Fibroblast of lung (primary cell): Measurements from ENCODE around the gene SSB. TPM values are rescaled to one million over a fixed set of nuclear protein-coding genes. Genes with fewer than 3 reads are reported as not detected.

Experiments
- DNase-seq, 2 donors: peaks; one replicate each; pipeline versions ENCODE4 v3.0.0 to v3.0.0-alpha.2; 2010; ENCODE audit warnings: low read depth in 2 of 2
- H2AFZ ChIP-seq: 2 replicates; pipeline ENCODE4 v1.5.1; 2012; ENCODE audit warnings: low read length, control low read depth, inconsistent platforms
- H3K27ac ChIP-seq: 2 replicates; pipeline ENCODE4 v1.5.1; 2011; ENCODE audit warnings: low read length, control low read depth; ENCODE audit not compliant: insufficient read depth
- H3K27me3 ChIP-seq: 2 replicates; pipeline ENCODE4 v1.5.1; 2011; ENCODE audit warnings: mild to moderate bottlenecking, low read length; ENCODE audit not compliant: control insufficient read depth, insufficient read depth
- H3K36me3 ChIP-seq: 2 replicates; pipeline ENCODE4 v1.5.1; 2011; ENCODE audit warnings: low read length; ENCODE audit not compliant: control insufficient read depth, insufficient read depth
- H3K4me1 ChIP-seq: 2 replicates; pipeline ENCODE4 v1.5.1; 2011; ENCODE audit warnings: low read length; ENCODE audit not compliant: control insufficient read depth, insufficient read depth; ENCODE audit errors: extremely low read depth
- H3K4me2 ChIP-seq: 2 replicates; pipeline ENCODE4 v1.5.1; 2011; ENCODE audit warnings: low read length, control low read depth; ENCODE audit not compliant: insufficient read depth; ENCODE audit errors: extremely low read depth
- H3K4me3 ChIP-seq, 4 experiments: fragments of 200-600 bp in 1 of 4; sonication (generic) in 1 of 4; replicated peaks in 1 of 4; 2 replicates each; pipeline ENCODE4 v1.5.1; 2011 to 2016; ENCODE audit warnings: low read length in 4 of 4, low read depth in 3 of 4, mild to moderate bottlenecking in 3 of 4, control low read depth in 2 of 4, inconsistent platforms in 1 of 4, mixed read lengths in 1 of 4; ENCODE audit not compliant: insufficient read depth in 1 of 4; ENCODE audit errors: control extremely low read depth in 1 of 4
- H3K79me2 ChIP-seq: 2 replicates; pipeline ENCODE4 v1.5.1; 2012; ENCODE audit warnings: mild to moderate bottlenecking, low read length, inconsistent platforms; ENCODE audit not compliant: control insufficient read depth, insufficient read depth
- H3K9ac ChIP-seq: 2 replicates; pipeline ENCODE4 v1.5.1; 2011; ENCODE audit warnings: mild to moderate bottlenecking, low read length, control low read depth; ENCODE audit not compliant: insufficient read depth
- H3K9me3 ChIP-seq: 2 replicates; pipeline ENCODE4 v1.5.1; 2012; ENCODE audit warnings: low read depth, low read length; ENCODE audit not compliant: control insufficient read depth, insufficient read depth
- H4K20me1 ChIP-seq: 2 replicates; pipeline ENCODE4 v1.5.1; 2011; ENCODE audit warnings: low read length; ENCODE audit not compliant: control insufficient read depth, insufficient read depth; ENCODE audit errors: extremely low read depth
- EZH2 ChIP-seq: IDR thresholded peaks from 2 replicates; pipeline ENCODE4 v1.5.1; 2012; ENCODE audit warnings: low read length, control low read depth, mild to moderate bottlenecking; ENCODE audit errors: missing control alignments
- polyA plus RNA-seq, 2 donors: library from polyadenylated mRNA; depleted of rRNA in 1 of 2; stranded (reverse) in 1 of 2; unstranded in 1 of 2; fragments of >200 nt; gene quantifications; 2 replicates each; pipeline ENCODE4 v1.2.1, GENCODE V29; 2011 to 2012; ENCODE audit warnings: missing spikeins in 1 of 2
- total RNA-seq: library from RNA; depleted of rRNA; stranded (reverse); fragments of >200 nt; gene quantifications from 2 replicates; pipeline ENCODE4 v1.2.1, GENCODE V29; 2014
- TF ChIP-seq, protein P1 (sequence below), 2 donors: IDR thresholded peaks in 1 of 2; conservative IDR thresholded peaks in 1 of 2; 1 replicate in 1 of 2; 2 replicates in 1 of 2; pipeline ENCODE4 v1.5.1; 2011 to 2012; ENCODE audit warnings: low read length in 2 of 2, control low read depth in 1 of 2, inconsistent platforms in 1 of 2, low read depth in 1 of 2, mild to moderate bottlenecking in 1 of 2

The SSB gene
- total and polyA plus RNA-seq, 2 donors (not counting 1 experiment from before 2014, with no cell fraction given) = 83.6 to 138 TPM

DNA sequence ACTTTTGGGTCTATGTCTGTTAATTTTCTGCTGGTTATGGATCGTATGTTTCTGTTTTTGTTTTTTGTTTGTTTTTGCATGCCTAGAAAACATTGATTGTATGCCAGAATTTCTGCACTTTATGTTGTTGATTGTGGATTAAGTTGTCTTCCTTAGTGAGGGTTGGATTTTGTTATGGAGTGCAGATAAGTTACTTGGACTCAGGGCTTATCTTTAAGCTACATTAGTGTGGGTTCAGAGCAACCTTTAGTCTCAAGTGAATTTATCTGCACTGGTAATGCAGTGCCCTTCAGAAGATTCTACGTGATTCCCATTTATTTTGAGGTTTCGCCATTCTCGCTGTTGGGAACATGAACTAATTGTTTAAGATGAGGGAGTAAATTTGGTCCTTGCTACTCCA, 61.5 kb downstream of the SSB start:
- peaks cover 21% of the 10 kb centered on the region for H3K79me2 ChIP-seq
- no peak overlapping the region for H3K4me3 ChIP-seq
- no peaks in the 10 kb centered on the region for H3K4me1 ChIP-seq
- DNase-seq = no peak
- no peaks in the 10 kb centered on the region for H3K36me3 ChIP-seq
- no peak overlapping the region for H3K4me2 ChIP-seq
- H3K27ac ChIP-seq = no peak overlapping the region
- H2AFZ ChIP-seq = no peak overlapping the region
- H4K20me1 ChIP-seq = no peaks in the 10 kb centered on the region
- TF ChIP-seq, protein P1, sequence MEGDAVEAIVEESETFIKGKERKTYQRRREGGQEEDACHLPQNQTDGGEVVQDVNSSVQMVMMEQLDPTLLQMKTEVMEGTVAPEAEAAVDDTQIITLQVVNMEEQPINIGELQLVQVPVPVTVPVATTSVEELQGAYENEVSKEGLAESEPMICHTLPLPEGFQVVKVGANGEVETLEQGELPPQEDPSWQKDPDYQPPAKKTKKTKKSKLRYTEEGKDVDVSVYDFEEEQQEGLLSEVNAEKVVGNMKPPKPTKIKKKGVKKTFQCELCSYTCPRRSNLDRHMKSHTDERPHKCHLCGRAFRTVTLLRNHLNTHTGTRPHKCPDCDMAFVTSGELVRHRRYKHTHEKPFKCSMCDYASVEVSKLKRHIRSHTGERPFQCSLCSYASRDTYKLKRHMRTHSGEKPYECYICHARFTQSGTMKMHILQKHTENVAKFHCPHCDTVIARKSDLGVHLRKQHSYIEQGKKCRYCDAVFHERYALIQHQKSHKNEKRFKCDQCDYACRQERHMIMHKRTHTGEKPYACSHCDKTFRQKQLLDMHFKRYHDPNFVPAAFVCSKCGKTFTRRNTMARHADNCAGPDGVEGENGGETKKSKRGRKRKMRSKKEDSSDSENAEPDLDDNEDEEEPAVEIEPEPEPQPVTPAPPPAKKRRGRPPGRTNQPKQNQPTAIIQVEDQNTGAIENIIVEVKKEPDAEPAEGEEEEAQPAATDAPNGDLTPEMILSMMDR (conservative IDR thresholded peaks at IDR 0.05 in 1 of 2, IDR thresholded peaks at IDR 0.05 in 1 of 2; ENCODE audit: low read depth in 1 of 2, low read length in 2 of 2) = no peak
- no peak for TF ChIP-seq EZH2
- H3K27me3 ChIP-seq = no peaks in the 10 kb centered on the region
- H3K9me3 ChIP-seq = no peaks in the 10 kb centered on the region
- no peak overlapping the region for H3K9ac ChIP-seq

Other genes with a start within 250 kb of the SSB start
- 14.1 and 19.3 TPM in 2 replicates for gene FASTKD1, start 225.0 kb upstream of the SSB start, total RNA-seq
- 11.5 and 11.8 TPM in 2 replicates for gene FASTKD1, start 225.0 kb upstream of the SSB start, polyA plus RNA-seq
- 28.8 and 31.7 TPM in 2 replicates for gene PPIG, start 214.5 kb upstream of the SSB start, total RNA-seq
- 42.1 and 45.5 TPM in 2 replicates for gene PPIG, start 214.5 kb upstream of the SSB start, polyA plus RNA-seq
- gene CFAP210, start 104.5 kb upstream of the SSB start, total RNA-seq = not detected in 2 replicates
- gene CFAP210, start 104.5 kb upstream of the SSB start, polyA plus RNA-seq = not detected in 2 replicates
- gene PHOSPHO2, start 104.4 kb upstream of the SSB start, total RNA-seq = 3.9 and 5.4 TPM in 2 replicates
- gene PHOSPHO2, start 104.4 kb upstream of the SSB start, polyA plus RNA-seq = 1.4 and 2.8 TPM in 2 replicates
- gene KLHL23, start 65.0 kb upstream of the SSB start, total RNA-seq = 3.6 and 6.6 TPM in 2 replicates
- gene KLHL23, start 65.0 kb upstream of the SSB start, polyA plus RNA-seq = 3.2 and 5.6 TPM in 2 replicates
- gene METTL5, start 26.0 kb downstream of the SSB start, total RNA-seq = 44.7 and 50.9 TPM in 2 replicates
- gene METTL5, start 26.0 kb downstream of the SSB start, polyA plus RNA-seq = 52.9 and 54.5 TPM in 2 replicates
- gene UBR3, start 28.6 kb downstream of the SSB start, total RNA-seq = 28.2 and 39.5 TPM in 2 replicates
- 19.1 and 21.7 TPM in 2 replicates for gene UBR3, start 28.6 kb downstream of the SSB start, polyA plus RNA-seq